Hepatic stellate cell (primary cell): ENCODE measurements around the gene AIMP1.
"Not testable (repeated sequence)": the region's sequence is repeated elsewhere in the genome, so short reads cannot be mapped to it uniquely, and the experiment has no call there.

Source experiments
- DNase-seq: peaks from one replicate; pipeline ENCODE4 v3.0.0; 2011; ENCODE audit warnings: low spot score

AIMP1 gene

DNA sequence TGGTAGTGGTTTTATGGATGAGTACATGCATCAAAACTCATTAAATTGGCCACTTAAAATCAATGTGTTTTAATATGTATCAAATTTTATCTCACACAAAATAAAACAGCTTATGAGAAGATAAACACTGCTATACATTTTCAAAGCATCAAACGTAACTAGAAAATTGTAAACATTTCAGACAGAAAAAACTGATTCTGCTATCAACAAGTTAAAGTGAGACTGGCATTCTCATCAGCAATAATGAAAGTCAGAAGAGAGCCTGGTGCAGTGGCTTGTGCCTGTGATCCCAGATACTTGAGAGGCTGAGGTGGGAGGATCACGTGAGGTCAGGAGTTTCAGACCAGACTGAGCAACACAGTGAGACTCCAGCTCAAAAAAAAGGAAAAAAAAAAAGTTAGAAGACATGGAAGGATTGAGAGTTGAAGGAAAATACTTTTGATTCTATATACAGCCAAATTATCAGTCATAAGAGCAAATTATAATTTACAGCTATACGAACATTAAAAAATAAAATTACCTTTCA lies 3.3 kb upstream of the AIMP1 start:
- no peak for DNase-seq

DNA sequence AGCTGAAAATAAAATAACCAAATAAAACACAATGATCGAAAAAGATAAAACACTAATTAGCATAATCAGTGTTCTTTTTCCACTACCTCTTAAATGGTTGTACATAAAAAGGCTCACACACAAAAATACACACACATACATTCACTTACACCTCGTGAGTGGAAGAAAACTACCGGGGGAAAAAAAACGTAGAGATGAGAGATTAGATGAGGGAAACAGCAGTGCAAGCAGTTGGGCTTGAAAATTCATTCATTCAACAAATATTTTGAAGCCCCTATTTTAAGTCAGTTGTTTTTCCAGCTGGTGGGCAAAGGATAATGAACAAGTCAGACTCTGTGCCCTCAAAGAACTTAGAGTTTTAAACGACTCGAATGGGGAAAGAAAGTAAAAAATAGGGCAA lies 1.4 kb upstream of the AIMP1 start:
- DNase-seq: no peak

DNA sequence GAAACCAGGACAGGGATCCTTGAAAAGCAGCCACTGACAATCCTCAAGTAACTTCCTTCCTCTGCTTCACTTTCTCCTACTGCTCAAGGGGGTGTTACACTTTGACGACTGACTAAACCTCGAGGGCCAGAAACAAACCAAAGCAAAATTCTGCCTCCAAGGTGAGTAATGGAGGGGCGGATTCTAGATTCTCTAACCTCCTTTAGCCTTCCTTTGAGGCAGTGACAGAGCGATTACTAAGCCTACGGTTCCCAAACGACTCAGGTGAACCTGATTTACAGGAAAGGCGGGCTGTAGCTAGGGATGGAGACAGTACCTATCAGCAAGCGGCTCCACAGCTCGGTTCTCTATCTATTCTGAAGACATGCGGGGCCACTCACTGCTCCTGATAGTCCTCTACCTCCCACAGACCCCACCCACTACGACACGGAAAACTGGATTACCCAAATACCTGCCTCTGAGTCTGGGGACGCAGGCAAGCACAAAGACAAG lies 828 bp upstream of the AIMP1 start:
- no peak for DNase-seq

DNA sequence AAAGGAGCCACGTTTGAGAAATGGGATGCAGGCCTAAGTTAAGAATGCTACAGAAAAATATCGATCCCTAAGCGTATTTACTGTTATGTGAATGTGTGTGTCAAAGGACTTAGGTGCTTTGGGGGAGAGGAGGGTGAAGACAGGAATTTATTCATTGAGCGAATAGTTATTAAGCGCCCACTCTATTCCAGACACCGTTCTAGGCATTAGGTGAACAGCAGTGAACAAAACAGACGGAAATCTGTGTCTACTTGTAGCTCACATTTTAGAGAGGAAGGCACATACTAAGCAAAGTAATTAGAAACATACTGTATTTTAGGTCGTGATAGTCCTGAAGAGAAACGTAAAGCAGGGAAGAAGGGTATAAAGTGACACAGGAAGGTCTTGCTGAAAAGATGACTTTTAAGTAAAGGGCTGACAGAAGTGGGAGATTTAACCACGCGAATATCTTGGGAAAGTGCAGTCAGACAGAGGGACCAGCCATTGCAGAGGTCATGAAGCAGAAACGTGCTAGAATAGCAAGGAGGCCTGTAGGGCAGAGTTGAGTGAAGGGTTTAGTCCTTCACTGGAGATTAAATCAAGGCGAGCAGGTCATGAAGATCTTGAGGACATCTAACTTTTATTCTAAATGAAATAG lies 541 bp downstream of the AIMP1 start:
- no peak for DNase-seq

DNA sequence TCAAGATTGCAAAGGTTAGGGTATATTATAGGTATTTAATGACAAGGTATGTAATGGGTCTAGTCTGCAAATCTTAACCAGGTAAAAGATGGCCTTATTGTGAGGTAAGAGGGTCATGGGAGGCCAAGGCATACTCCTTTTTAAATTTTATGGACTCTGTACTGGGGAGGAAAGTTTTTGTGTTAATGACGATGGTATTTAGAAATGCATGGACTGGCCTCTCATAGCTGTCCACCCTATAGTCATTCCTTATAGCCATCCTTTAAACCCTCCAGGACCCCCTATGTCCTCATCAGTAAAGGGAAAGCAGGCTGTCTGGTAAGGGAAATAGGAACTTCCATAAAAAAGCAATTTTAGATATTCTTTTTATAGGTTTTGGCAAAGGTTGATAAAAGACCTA lies 1.5 kb downstream of the AIMP1 start:
- DNase-seq: no peak

DNA sequence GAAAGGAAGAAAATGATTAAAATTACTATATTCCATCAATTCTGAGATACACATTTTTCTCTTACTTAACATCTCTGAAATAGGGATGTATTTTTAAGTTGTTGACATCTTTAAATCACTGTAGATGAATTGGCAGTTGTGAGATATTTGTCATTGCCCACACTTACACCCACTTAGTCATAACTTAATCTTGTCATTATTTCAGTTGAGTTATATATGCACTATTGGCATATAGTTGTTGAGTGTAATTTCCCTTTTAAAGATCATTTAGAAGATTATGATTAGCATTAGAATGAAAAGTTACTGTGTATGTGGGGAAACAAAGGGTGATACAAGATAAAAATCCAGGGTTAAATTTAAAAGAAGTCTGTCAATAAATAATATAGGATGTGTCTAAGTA lies 2.2 kb downstream of the AIMP1 start:
- DNase-seq: no peak

DNA sequence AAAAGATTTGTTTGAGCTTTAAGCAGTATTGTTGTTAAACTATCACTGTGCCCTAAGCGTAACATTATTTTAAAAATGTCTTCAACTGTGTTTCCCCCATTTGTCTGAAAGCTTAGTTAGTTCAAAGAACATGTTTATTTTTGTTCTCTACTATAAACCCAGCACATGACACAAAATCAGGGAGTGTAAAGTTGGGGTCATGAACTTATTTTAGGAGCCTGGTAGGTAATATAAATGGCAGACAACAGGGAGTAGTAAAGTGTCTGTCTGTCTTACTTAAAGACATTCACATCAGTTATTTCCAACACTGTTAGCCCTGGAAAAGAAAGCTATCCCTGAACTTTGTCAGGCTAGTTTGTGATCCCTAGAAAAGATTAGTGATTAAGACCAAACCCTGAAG lies 3.9 kb downstream of the AIMP1 start:
- DNase-seq: no peak

DNA sequence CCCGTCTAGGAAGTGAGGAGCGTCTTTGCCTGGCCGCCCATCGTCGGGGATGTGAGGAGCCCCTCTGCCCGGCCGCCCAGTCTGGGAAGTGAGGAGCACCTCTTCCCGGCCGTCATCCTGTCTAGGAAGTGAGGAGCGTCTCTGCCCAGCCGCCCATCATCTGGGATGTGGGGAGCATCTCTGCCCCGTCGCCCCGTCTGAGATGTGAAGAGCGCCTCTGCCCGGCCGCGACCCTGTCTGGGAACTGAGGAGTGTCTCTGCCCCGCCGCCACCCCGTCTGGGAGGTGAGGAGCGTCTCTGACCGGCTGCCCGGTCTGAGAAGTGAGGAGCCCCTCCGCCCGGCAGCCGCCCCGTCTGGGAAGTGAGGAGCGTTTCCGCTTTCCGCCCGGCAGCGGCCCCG lies 4.8 kb downstream of the AIMP1 start:
- DNase-seq: not testable (repeated sequence)

DNA sequence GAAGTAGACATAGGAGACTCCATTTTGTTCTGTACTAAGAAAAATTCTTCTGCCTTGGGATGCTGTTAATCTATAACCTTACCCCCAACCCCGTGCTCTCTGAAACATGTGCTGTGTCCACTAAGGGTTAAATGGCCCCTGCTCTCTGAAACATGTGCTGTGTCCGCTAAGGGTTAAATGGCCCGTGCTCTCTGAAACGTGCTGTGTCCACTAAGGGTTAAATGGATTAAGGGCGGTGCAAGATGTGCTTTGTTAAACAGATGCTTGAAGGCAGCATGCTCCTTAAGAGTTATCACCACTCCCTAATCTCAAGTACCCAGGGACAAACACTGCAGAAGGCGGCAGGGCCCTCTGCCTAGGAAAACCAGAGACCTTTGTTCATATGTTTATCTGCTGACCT lies 5.5 kb downstream of the AIMP1 start:
- DNase-seq: not testable (repeated sequence)

DNA sequence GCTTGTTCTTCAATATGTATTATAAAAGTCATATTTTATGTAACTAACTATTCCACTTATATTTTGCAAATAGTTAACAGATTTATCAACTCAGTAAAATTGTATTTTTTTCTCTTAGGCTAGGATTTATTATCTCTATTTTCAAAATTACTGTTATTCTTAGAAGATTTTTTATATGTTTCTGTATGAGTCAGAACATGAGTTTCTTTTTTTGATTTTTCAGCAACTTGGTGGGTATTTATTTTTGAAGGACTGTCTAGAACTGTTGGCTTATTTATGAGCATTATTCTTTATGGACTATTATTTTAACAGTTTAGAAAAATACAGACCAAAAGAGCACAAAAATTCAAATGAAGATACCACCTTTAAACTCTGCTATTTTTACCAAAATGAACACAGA lies 6.8 kb downstream of the AIMP1 start:
- DNase-seq: no peak

DNA sequence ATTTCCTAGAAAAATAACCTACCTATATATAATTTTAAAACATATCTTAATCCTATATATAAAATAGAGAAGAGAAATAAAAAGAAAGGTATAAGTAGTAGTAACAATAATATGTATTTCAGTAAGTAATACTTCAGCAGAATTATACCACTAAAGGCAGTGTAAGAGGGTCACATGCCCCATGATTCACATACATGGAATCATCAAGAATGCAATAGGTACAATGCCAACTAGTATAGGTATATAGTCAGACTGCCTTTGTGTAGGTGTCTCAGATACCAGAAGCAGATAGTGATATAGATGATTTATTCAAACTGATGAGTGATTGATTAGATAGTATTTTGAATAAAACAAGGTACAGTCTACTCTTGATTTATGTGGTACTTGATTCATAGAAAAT lies 9.4 kb downstream of the AIMP1 start:
- DNase-seq: no peak

DNA sequence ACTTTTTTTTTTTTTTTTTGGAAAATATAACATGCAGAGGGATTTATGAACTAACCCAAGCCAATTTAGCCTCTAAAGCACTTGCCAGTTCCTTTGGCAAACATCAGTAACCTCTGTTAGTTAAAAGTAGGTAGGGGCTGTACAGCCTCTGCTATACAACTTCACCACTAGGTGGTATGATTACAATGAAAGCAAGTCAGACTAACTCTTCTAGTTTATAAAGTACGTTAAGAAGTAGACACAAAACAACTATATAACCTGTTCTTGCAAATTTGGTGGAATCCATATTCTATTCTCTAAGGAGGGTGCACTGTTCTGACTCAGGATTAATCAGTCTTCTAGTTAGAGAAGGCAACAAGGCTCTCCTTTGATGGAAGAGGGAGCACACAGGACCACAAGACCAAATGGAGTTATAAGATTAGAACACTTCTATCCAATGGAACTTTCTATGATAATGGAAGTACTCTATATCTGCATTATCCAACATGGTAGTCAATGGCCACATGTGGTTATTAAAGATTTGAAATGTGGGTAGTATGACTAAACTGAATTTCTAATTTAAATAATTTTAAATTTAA lies 12.8 kb downstream of the AIMP1 start:
- DNase-seq: no peak

DNA sequence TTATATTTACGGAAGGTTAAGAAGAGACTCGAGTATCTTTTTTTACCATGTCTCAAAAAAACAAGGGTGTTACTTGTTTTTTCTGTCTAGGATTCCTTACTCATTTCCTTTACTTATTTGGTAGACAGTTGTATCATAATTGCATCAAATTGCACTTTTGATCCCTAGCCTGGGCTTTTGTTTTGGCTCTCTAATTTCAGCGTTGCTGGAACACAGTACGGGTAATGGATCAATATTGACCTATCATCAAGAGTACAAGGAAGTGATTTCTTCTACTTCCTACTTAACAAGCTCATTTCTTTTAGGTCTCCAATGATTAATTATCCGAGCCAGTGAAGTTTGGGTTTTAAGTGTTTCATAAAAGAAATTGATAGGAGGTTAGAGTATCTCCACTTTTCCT lies 16.8 kb downstream of the AIMP1 start:
- DNase-seq: no peak

DNA sequence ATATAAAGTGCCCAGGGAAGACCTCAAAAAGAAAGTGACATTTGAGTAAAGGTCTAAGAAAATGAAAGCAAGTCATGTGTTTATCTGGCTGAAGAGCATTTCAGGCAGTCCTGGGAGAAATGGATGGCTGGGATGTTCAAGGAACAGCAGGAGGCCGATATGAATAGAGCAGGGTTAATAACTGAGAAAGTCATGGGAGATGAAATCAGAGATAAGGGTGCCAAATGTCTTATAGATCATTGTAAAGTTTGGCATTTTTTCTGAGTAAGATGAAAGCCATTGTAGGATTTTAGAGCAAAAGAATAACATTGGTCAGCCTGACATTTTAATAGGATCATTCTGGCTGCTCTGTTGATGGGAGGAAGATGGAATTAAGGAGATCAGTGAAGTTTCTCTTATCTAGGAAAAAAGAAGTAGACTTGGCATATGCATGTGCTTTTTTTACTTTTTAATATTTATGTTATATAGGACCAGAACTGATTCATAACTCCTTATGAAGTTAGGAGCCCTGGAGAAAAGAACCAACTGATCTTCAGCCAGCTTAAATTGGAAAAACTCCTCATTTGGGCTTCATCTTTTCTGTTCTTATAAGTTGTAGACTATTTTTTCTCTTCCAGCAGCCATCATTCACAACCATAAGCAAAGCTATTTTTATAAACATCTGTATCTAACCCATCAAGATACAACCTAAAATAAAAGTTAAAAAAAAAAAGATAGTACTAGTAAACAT lies 18.6 kb downstream of the AIMP1 start:
- DNase-seq: no peak

DNA sequence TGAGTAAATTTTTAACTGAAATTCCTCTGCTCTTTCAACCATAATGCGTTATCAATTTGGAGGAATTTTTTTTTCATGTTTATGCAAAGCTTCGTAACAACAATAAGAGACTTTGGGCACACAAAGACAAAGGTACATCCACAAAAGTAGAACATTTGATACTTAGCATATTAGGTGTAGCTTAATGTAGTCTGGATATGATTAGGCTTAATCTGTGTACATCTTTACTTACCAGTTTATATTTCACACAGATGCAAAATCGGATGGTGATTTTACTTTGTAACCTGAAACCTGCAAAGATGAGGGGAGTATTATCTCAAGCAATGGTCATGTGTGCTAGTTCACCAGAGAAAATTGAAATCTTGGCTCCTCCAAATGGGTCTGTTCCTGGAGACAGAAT lies 20.3 kb downstream of the AIMP1 start:
- DNase-seq: no peak

DNA sequence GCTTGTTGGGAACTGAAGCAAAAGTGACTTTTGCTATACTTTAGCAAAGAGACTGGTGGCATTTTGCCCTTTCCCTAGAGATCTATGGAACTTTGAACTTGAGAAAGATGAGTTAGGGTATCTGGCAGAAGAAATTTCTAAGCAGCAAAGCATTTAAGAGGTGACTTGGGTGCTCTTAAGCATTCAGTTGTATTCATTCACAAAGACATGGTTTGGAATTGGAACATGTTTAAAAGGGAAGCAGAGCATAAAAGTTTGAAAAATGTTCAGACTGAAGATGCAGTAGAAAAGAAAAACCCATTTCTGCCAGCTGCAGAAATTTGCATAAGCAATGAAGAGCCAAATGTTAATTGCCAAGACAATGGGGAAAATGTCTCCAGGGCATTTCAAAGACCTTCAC lies 21.6 kb downstream of the AIMP1 start:
- no peak for DNase-seq

DNA sequence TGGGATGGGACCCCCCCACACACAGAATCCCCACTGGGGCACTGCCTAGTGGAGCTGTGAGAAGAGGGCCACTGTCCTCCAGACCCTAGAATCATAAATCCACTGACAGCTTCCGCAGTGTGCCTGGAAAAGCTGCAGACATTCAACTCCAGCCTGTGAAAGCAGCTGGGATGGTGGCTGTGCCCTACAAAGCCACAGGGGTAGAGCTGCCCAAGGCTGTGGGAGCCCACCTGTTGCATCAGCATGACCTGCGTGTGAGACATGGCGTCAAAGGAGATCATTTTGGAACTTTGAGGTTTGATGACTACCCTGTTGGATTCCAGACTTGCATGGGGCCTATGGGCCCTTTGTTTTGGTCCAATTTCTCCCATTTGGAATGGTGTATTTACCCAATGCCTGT lies 22.3 kb downstream of the AIMP1 start:
- no peak for DNase-seq

DNA sequence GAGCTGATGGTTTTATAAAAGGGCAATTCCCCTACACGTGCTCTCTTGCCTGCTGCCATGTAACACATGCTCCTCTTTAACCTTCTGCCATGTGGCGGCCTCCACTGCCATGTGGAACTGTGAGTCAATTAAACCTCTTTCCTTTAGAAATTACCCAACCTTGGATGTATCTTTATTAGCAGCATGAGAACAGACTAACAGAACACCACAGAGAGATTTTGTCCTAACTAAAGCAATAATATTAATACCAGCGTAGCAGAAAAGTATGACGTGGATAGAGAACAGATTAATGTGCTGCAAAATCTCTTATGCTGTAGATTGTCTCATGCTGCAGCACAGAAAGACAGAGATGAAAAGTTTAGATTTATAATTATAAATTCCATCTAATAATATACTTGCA lies 23.1 kb downstream of the AIMP1 start:
- no peak for DNase-seq

DNA sequence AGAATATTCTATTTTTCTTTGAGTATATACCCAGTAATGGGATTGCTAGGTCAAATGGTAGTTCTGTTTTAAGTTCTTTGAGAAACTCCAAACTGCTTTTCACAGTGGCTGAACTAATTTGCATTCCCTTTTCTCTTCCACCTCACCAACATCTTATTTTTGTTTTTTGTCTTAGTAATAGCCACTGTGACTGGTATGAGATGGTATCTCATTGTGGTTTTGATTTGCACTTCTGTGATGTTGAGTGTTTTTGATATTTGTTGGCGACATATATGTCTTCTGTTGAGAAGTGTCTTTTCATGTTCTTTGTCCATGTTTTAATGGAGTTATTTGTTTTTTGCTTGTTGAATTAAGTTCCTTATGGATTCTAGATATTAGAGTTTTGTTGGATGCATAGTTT lies 24.4 kb downstream of the AIMP1 start:
- no peak for DNase-seq

DNA sequence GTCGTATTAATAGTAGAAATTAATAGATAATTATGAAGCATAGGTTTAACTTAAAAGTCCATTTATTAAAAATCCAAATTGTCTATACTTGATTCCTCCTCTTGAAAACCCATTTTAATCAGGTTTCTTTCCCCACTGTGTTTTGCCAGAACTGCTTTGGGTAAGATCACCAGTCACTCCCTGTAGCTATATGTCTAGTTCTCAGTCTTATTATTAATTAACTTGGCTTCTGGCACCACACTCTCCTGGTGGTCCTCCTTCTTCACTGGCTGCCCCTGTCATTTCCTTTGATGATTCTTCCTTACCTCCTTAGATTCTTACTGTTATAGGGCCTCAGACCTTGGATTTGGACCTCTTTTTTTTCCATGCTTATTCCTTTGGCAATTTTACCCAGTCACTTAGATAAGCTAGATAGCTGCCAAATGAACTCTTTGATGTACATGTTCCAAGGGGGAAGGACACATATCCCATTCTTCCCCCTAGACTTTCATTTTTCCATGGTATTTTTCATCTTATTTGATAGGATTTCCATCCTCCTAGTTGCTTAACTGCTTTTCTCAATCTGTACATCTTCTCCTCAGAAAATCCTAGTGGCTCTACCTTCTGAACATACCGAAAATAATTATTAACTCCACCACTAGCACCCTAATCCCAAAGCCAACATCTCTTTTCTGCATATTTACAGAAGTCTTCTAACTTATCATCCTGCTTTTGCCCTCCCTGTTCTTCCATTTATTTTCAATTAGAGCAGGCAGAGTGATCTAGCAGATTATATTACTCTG lies 27.7 kb downstream of the AIMP1 start:
- no peak for DNase-seq

DNA sequence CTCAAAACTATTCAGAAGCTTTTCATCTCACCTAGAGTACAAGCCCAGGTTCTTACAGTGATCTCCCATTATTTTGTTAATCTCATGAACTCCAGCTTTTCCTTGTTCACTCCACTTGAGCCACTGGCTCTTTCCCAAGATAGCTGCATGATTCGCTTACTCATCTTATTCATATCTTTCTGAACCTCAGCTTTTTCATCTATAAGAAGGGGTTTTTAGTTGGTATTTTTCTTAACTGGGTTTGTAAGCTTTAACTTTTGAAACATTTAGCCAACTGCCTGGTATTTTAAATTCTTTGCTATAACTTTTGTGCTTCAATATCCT lies 28.3 kb downstream of the AIMP1 start:
- DNase-seq: no peak

DNA sequence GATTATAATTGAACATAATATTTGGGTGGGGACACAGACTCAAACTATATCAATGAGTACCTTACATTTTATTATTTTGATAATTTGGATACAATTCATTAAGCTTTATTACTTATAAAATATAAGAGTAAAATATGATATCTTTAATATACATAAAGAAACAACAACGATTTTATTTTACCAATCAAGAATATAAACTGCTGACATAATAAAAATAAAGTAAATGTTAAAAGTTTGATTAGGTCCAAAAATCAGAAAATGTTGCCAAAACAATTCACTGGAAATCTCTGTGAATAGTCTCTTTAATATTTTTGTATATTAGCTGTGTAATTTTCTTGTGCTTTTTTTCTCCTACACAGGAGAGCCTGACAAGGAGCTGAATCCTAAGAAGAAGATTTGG lies 30.8 kb downstream of the AIMP1 start:
- no peak for DNase-seq

DNA sequence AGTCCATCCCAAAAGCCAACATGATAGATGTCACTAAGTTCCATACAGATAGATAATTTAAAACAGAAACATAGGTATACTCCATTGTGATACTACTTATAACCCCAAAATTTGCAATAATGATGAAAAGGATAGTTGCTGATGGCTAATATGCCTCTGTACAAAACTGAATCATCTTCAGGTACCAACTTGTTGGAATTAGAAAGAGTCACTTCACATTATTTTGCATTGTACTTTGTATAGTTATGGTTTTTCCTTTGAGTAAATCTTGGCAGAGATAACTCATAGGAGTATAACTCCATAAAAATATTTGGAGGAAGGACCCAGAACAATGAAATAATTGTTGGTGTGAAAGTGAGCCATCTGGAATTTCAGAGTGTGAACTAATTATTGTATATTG lies 34.7 kb downstream of the AIMP1 start:
- DNase-seq: no peak
